GM12892 (cell line): ENCODE data around the gene OSGEPL1.

Experiments used
- POLR2A ChIP-seq: IDR thresholded peaks from 2 replicates; pipeline ENCODE4 v1.6.1; 2011; ENCODE audit warnings: low read depth, low read length, control low read depth
- TAF1 ChIP-seq: IDR thresholded peaks from 2 replicates; pipeline ENCODE4 v1.6.1; 2011; ENCODE audit warnings: low read depth, mild to moderate bottlenecking, control low read depth, low read length, borderline replicate concordance

GRCh38 chr2:189756311-189756952 is 6.2 kb downstream of the OSGEPL1 start:
- TF ChIP-seq POLR2A = no peak
- no peak for TF ChIP-seq TAF1
